A172 (cell line): ENCODE measurements around the gene PYROXD2. TPM values are rescaled to one million over a fixed set of nuclear protein-coding genes. Genes with fewer than 3 reads are reported as not detected.

ENCODE experiments used
- DNase-seq: peaks from one replicate; pipeline ENCODE4 v3.0.0-alpha.2; 2015; ENCODE audit warnings: low spot score
- total RNA-seq: library from RNA; depleted of rRNA; stranded (reverse); fragments of >200 nt; shearing (Covaris generic); gene quantifications from 2 replicates; pipeline ENCODE4 v1.2.3, GENCODE V29; 2014

The PYROXD2 gene
- total RNA-seq, 1 experiment from 2014 or later, result 8.3 TPM

DNA sequence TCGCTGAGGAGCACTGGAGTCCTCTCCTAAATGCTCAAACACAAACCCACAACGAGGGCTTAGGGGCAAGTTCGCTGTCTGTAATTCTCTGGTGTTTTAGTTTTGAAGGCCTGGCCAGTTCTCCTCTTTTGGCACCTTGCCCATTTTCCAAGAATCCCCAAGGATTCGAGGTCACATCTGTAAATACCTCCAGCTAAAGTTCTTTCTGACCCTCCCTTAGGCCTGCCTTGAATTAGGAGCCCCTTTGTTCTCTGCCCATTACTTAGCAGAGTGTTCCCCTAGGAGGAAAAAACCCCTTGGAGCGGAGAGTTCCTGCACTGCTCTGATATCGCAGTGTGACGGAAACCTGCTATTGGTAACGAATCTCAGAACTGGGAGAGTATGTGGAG, 743 bp upstream of the PYROXD2 start:
- no peak for DNase-seq

DNA sequence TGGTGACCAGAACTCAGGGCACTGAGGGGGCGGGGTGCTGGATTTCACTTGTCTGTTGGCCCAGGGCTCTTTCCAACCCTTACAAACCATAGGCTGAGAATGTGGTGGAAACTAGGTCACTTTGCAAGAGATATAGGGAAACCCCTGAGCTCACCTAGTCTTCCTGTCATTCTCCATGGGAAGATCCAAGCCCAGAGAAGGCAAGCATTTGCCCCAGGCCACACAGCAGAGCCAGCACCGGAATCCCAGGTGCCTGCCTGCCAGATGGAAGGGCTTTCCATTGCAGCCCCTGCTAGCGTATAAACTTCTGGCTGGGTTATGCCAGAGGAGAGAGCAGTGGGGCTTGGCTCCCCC, 427 bp downstream of the PYROXD2 start:
- DNase-seq, result no peak

DNA sequence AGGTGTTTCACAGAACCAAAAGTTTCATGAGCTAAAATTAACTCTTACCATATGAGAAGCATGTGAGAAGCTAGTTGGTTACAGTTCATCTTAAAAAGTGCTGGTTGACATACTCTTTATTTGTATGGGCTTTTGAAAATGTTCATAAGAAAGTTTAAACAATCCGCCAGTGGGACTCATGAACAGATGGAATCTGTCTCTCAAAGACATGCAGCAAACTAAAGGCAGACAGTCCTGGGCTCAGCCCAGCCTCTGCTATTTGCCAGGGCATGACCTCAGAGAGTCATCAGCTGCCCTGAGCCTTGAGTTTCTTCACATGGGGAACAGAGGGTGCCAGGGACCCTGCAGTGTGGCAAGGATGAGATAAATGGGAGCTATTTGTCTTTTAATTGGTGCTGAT, 3.2 kb downstream of the PYROXD2 start:
- no peak for DNase-seq

DNA sequence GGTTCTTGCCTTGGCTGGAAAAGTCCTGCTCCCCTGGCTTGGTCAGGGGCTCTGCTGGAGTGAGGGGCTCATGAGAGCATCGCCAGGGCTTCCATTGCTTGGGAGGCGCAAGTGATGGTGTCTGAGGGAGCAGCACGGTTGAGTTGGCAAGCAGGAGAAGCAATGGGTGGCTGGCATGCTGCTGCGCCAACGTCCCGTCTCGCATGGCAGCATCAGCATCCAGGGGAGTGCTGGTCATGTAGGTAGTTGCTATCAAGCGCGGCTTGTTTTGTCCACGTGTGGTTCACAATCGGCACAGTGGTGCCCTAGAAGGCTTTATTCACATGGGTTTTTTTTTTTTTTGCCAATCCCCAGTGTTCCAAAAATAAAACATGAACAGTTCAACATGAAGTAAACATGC, 3.8 kb downstream of the PYROXD2 start:
- DNase-seq, result no peak

DNA sequence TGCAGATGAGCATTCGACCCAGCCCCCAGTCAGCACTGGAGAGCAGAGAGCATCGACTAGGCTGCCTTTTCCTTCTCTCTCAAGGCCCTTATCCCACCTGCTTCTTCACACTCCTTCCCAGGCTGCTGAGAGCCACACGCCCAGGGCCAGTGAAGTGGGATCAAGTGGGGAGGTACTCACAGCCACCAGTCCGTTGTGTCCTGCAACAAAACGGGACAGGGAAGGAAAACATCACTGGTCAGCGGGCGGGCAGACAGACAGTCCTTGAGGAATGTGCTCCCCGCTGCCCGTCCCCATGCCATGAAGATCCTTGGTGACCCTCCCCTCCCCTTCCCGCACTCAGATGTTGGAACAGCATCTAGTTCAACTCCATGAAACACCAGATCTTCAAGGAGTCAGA, 4.2 kb downstream of the PYROXD2 start:
- DNase-seq, result no peak

DNA sequence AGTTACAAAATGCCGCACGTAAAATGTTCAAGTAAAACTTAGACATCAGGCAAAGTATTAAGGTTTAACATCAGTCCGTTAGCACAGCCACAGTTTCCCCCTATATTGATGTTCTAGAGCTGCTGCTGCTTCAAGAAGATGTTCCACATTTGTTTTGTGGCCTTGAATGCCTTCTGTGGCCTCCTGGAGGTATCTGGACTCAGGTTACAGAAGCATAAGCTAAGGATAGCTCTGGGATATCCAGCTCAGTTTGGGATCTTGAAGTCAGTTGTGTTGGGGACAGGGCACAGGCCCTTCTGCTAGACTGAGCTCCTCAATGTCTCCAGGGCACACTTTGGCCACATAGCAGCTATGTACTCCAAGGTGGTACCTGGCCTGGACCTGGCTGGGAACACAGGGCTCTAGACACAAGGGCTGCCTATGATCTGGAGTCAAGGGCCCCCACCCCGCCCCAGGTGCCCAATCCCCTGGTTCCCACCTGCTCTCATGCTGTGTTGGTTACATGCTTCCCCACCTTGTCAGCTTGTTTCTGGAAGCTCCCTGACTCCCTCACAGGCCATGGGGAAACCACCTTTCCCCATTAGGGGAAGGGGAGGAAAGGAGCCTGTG, 4.7 kb downstream of the PYROXD2 start:
- no peak for DNase-seq

DNA sequence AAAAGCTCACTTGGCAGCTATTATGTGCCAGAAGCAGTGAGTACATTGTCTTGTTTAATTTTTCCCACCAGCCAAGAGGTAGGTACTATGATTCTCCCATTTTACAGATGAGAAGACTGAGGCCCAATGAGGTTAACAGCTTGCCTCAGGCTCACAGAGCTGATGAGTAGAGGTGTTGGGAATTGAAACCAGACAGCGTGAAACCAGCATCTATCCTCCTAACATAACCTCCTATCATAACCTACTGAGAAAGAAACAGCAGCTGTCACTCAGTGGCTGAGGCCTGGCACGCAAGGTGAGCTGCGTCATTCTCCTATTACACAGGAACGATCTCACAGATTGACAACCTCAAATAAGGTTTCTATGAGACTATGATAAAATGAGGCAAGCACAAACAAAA, 6.2 kb downstream of the PYROXD2 start:
- DNase-seq, result no peak

DNA sequence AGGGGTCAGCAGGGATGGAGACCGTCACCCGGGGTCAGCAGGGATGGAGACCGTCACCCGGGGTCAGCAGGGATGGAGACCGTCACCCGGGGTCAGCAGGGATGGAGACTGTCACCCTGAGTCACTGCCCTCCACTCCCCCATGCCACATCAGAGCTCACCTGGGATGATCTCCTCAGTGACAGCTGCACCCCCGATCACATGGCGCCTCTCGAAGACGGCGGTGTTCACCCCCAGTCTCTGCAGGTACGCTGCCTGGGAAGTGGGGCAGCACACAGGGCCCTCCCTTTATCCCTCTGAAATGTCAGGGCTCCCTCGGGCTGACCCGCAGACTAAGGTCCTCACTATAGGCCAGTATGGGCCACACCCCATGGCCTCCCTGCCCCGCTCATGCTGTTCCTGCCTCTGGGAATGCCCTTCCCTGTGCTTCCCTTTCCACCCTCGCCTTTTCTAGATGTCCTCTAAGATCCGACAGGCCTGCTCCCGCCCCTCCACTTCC, 7.2 kb downstream of the PYROXD2 start:
- DNase-seq, result no peak

DNA sequence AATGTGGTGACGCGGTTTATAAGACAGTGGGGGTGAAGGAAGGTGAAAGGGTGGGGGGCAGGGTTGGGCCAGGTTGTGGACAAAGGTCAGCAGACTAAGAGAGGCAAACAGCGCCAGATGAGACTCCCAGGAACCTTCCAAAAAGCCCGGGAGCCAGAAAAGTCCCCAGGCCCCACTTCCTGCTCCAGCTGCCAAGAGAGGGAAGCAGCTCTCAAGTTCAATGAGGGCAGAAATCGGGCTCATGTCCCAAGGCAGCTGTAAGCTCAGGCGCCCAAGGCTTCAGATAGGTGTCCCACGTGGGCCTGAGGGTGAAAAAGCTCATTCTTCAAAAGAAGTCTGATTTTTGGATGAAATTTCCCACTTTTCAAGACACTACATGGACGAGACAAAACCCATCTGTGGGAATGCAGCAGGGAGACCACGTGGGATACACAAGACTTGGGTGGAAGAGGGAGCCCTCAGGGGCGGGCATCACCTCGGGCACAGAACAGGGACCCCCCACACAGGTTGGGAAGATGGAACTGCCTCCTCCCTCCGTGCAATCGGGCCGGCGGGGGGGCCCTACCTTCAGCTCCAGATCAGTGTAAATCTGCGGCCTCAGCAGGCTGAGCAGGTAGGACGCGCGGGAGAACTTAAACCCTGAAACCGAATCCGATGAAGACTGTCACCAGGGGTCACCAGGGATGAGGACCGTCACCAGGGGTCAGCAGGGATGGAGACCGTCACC, 7.8 kb downstream of the PYROXD2 start:
- DNase-seq, result no peak

DNA sequence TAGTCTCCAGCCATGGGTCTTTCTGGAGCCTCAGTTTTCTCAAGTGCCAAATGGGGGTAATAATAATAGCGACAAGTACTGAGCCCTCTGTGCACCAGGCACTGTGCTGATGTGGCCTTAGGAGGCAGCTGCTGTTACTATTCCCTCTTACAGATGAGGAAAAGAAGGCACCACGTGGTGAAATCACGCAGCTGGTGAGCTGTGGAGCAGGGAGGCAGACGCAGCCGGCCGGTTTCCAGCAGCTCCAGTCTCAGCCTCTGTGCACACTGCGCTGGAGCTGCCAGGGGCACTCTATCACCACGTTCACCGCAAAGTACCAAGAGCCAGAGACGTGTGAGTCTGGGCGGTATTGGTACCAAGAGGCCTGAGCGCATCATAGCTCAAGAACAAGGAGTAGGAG, 9.6 kb downstream of the PYROXD2 start:
- no peak for DNase-seq

DNA sequence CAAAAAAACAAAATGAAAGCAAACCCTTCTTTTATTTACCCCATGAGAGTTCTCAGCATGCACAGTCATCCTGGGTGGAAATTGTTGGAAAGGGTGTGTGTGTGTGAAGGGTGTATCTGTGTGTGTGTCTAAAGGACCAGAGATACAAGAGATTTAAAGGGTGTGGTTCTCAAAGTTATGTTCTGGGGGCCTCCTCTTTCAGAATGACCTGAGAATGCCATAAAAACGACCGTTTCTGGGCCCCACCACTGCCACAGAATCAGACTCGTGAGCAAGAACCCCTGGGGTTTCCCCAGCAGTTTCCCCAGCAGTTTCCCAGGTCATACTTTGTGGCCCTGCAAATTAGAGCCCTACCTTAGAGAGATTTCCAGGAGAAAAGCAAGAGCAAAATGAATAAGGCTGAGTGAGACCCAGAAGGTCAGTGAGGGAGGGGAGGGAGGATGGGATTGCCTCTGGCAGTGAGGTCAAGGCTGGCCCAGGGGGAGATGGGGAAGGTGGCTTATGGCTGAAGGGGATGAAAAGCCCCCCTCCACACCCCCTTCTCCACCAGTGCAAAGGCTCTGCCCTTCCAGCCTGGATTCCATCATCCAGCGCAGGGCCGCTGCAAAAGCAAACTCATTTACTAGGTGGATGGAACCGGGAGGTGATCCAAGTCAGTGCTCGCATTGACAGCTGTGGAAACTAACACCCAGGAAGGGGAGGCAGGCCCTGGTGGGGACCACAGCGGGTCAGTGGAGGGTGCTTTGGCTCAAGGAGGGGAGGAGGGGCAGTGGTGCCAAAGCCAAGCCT, 10.2 kb downstream of the PYROXD2 start:
- peak; percentile 59 for DNase-seq

DNA sequence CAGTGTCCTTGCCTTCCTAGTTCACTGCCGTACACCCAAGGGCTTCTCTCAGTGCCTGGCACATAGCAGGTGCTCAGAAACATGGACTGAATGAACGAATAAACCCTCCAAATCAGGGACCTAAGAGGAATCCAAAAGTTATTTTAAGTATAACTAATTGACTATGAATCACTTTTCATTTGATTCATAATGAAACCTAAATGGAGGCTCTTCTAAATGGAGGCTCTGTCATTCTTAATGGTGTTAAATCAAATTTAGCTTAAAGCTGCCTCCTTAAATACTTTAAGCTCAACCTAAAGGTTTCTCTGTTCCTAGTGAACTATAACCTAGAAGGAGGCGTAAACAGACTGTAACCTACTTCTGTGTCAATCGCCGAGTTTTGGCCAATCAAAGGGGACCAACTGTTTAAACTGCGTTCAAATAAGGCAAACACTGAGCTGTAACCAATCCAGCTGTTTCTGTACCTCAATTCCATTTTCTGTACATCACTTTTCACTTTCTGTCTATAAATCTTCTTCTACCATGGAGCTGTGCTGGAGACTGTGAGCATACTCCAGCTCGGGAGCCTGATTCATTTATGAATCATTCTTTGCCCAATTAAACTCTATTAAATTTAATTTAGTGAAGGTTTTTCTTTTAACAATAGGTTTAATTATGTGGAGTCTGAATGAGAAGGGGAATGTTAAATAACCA, 11.0 kb downstream of the PYROXD2 start:
- peak; percentile 61 for DNase-seq

DNA sequence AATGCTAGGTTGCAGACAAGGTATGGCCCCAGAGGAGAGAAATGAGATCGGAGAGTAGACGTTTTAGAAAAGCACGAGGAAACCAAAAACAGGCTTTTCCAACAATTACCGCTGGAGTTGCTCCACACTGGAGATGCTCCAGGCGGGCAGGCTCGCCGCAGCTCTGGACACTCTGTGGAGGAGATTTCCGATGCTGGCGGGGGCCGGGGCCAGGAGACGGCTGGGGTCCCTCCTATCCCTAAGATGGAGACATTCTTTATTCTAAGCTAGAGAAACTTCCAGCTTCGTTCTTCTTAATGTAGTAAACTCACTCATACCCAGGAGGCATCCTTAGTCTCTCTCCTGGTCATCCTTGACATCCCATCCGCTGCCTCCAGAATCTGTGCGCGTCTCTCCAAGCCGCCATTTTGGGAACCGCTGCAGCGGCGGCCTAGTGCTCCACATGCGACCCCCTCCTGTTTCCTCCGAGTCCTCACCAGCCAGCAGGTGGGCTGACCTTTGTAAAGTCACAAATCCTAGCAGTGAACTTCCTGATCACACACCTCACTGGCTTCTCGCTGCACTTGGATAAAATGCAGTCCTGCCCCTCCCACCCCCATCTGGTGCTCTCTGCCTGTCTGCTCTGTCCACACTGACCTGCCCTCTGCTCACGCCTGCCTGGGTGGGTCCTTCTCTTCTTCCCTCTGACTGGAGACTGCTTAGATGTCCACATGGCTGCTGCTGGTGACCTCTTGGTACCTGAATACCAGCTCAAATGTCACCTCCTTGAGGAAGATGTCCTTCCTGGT, 11.9 kb downstream of the PYROXD2 start:
- DNase-seq, result no peak

DNA sequence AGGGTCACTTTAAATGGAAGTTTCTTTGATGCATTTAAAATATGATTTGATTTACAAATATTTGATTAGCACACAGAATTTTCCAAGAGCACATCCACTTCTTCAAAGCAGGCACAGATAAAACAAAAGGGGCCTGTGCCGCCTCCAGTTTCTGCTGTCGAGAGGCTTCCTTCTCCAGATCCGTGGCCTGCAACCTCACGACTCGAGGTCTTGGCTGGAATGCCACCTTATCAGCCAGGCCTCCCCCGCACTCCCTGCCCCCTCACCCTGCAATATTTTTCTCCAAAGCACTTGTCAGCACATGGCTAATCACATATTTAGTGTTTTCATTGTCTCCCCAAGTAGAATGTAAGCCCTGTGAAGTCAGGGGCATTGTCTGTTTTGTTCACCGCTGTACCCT, 12.5 kb downstream of the PYROXD2 start:
- DNase-seq, result no peak

DNA sequence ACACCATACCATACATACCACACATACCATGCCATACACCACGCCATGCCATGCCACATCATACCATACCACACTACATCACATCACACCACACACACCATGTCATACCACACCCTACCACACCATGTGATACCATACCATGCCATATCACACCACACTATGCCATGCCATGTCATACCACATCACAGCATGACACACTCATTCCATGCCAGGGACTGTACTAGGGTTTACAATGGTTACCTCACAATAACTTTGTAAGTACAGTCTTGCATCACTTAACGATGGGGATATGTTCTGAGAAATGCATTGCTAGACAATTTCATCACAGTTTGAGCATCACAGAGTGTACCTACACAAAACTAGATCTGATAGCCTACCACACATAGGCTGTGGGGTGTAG, 14.5 kb downstream of the PYROXD2 start:
- no peak for DNase-seq

DNA sequence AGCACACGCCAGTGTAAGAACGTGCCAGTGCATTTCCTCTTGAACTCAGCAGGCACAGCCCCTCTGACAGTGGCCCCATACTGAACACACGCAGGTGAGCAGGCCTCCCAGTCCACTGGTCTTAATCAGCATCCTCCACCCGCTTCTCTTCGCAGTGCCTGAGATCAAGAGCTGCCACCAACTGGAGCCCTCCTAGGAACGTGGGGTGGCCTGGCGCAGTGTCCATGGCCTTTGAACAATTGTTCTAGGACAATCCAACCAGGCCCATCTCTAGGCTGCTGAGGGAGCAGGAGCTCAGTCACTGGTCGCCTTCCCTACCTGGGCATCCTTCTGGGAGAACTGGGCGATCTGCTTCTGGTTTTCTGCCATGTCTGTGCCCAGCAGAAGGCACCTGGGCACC, 15.2 kb downstream of the PYROXD2 start:
- DNase-seq, result no peak

DNA sequence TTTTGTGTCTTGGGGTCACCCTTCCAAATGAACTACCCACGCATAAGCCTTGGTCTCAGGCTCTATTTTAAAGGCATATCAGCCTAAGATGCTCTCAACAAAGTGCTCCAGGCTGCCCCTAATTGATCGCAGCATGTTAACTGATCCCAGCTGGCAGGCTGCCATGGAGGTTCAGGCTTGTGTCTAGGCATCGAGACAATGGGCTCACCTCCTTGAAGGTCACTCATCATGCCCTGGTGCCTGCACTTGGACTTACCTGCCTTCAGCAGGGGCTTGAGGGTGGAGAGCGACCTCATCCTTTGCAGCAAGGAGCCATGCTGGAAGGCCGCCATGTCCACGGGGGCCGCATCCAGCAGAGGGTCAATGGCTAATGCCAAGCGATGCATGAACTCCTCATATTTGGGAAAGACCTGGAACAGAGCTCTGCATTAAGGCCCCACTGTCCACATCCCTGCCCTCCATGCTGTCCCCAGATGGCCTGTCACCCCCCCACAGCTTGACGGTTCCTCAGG, 17.8 kb downstream of the PYROXD2 start:
- no peak for DNase-seq

DNA sequence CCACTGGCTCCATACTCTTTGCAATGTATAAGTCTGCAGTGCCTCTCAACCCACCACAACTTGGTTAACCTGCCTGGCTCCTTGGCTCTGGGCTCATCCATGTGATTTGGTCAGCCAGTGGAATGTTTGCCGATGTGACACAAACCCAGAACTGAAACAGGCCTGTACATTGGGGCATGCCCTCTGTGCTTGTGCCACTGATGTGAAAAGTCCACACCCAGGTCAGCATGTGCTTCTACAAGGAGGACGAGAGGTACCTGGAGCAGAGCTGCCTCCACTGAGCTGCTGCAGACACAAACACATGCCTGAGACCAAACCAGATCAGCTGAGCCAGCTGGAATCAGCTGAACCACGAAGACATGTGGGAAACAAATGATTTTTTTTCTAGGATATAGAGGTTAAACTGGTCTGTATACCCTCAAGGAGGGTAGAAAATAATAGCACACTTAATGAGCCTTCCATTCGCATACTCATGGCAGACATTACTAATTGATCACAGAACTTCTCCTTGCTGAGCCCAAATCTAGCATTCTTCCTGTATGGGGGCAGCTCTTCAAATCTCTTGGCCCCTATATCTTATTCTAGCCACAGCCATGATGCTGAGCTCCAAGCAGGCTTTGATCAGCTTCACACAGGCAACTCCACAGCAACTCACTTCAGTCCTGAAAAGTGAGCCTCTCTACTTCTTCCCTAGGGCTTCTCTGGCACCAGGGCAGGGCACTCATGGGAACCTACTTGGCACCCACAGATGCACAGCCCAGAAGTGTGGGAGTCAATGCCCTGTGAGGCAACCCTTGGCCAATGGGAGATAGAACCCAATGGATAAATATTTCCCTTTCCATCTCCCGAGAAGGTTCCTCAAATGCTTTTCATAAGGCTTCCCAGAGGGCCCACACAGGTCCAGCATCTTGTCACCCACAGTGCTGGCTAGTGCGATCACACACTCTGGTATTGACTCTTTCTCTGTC, 18.6 kb downstream of the PYROXD2 start:
- no peak for DNase-seq

DNA sequence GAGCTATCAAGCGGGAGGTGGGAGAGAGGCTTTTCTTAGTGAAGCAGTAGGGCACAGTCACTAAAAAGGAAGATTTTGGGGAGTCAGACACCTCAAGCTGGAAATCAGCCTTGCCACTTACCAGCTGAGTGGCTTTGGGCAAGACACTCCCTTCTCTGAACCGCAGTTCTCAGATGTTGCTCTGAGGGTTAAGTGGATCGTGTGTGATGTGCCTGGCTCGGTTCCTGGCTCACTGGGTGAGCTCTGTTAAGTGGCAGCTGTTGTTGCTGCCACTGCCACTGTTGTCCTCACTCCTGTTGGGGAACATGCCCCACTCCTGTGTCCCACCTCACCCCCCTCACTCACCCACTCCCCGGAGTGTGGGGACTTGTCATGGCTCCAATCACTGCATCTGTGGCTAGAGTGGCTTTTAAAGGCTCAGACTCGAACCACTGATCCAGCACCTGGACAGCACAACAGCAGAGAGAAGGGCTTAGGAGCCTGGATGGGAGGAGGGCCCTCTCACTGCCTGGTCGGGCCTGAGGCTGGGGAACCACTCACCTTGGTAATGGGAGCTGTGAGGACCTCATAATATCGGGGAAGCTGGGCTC, 20.0 kb downstream of the PYROXD2 start:
- no peak for DNase-seq

DNA sequence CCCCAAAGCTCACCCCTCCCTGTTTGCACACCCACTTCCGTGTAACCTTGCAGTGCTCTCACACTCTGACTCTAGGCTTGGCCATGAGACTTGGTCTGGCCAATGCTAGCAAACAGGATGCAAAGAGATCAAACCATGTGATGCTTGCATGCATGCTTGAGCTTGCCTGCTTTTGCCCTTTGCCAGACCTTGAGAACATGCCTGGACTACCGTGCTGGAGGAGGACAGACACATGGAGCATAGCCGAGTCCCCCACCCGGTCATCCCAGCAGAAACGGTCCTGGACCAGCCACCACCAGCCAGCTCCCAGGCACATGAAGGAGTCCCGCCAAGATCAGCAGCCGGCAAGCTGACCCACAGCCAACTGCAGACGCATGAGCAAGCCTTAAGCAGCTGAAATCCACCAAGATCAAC, 23.4 kb downstream of the PYROXD2 start:
- no peak for DNase-seq
